Cerebellar nuclear complex (tissue), 1 donor: ENCODE measurements around the gene WNT7B.

Source experiments
- DNase-seq, 2 experiments: peaks; one replicate each; lab custom pipeline; 2025; lab: John Stamatoyannopoulos, UW

Gene WNT7B

GRCh38 chr22:45995405-45996101 is 18.6 kb upstream of the WNT7B start:
- DNase-seq: no peak

GRCh38 chr22:45994491-45995404 is 17.8 kb upstream of the WNT7B start:
- DNase-seq: peak in 1 of 2 experiments; percentile 71

GRCh38 chr22:45993841-45994240 is 16.9 kb upstream of the WNT7B start:
- no peak for DNase-seq

GRCh38 chr22:45993143-45993692 is 16.3 kb upstream of the WNT7B start:
- no peak for DNase-seq

- no peak for DNase-seq
These were observed 15.8 kb upstream of the WNT7B start for GRCh38 chr22:45992737-45993136.

GRCh38 chr22:45991098-45991497 is 14.1 kb upstream of the WNT7B start:
- no peak for DNase-seq

GRCh38 chr22:45987136-45987861 is 10.3 kb upstream of the WNT7B start:
- DNase-seq: no peak

GRCh38 chr22:45984316-45984916 is 7.5 kb upstream of the WNT7B start:
- DNase-seq: no peak

- DNase-seq: no peak
These were observed 6.8 kb upstream of the WNT7B start for GRCh38 chr22:45983797-45984196.

GRCh38 chr22:45980761-45981160 is 3.8 kb upstream of the WNT7B start:
- DNase-seq: no peak

GRCh38 chr22:45980268-45980570 is 3.3 kb upstream of the WNT7B start:
- no peak for DNase-seq

- DNase-seq: no peak
These were observed 1.3 kb upstream of the WNT7B start for GRCh38 chr22:45978275-45978713.

GRCh38 chr22:45977551-45978274 is 751 bp upstream of the WNT7B start:
- no peak for DNase-seq

GRCh38 chr22:45976254-45977002 is 534 bp downstream of the WNT7B start:
- DNase-seq: no peak

GRCh38 chr22:45975164-45976161 is 1.5 kb downstream of the WNT7B start:
- no peak for DNase-seq

- DNase-seq: no peak
These were observed 2.5 kb downstream of the WNT7B start for GRCh38 chr22:45974498-45974897.

- no peak for DNase-seq
These were observed 4.1 kb downstream of the WNT7B start for GRCh38 chr22:45972889-45973253.

- no peak for DNase-seq
These were observed 4.7 kb downstream of the WNT7B start for GRCh38 chr22:45972091-45972888.
